ENCODE data around the gene SMAP1.

GRCh38 chr6:70709826-70710225 is 42.1 kb downstream of the SMAP1 start:
- no peak for TF ChIP-seq POLR2A (IDR thresholded peaks at IDR 0.05)
- TF ChIP-seq CTCF (IDR thresholded peaks at IDR 0.05) = no peak

All from right lobe of liver (tissue), 4 donors.